HG02588 (cell line): ENCODE measurements around the gene SEMA3F.
"Not testable (repeated sequence)": the region's sequence is repeated elsewhere in the genome, so short reads cannot be mapped to it uniquely, and the experiment has no call there.

Source experiments
- ATAC-seq: cut with Tn5 transposase; IDR thresholded peaks from one replicate; pipeline ENCODE4 v1.9.1; 2021; ENCODE audit warnings: mild to moderate bottlenecking, moderate library complexity; ENCODE audit not compliant: unreplicated experiment

Gene SEMA3F

GRCh38 chr3:50227390-50228183, 72.5 kb downstream of the SEMA3F start:
- peak; percentile 84 for ATAC-seq

DNA sequence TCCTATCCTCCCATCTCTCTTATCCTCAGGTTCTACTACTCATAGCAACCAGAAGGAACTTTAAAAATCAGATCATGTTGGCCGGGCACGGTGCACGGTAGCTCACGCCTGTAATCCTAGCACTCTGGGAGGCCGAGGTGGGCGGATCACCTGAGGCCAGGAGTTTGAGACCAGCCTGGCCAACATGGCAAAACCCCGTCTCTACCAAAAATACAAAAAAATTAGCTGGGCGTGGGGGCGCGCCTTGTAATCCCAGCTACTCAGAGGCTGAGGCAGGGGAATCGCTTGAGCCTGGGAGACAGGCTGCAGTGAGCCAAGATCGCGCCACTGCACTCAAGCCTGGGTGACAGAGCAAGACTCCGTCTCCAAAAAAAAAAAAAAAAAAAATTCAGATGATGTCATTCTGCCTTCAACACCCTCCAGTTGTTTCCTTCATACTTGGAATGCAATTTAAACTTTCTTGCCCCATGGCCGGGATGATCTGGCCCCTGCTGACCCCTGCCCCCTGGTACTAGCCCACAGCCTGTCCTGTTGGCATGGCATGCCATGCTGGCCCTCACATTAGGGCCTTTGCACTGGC, 73.2 kb downstream of the SEMA3F start:
- ATAC-seq = not testable (repeated sequence)

- ATAC-seq = no peak
Observed at GRCh38 chr3:50229490-50229889, 74.4 kb downstream of the SEMA3F start.

DNA sequence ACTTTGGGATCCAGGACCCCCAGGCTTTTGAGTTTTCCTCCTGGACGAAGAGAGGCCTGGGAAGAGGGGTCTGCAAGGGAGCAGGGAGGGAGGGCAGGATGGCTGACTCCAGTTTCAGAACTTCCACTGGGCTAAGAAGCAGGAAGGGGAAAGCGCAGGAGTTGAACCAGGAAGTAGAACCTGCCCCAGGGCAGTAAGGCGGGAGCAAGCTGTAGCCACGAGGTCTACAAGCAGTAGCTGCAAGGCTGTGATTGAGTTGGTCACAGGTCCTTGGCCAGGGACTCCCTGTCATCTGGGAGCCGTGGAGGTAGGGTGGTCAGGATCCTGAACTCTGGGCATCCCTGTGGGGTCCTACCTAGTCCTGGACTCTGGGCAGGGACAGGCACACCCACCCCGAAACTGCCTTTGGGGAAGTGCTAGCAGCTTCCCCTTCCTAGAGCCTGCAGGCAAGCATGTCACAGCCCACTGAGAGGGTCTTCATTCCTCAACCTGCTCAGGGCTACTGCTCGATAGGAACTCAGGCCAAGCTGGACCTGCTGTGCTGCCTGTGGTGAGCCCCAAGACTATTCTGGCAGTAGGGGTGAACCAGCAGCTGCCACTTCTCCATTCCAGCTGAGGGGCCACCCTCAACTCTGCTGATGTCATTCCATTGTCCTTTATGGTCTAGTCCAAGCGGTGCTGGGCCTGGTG, 75.1 kb downstream of the SEMA3F start:
- ATAC-seq = no peak

DNA sequence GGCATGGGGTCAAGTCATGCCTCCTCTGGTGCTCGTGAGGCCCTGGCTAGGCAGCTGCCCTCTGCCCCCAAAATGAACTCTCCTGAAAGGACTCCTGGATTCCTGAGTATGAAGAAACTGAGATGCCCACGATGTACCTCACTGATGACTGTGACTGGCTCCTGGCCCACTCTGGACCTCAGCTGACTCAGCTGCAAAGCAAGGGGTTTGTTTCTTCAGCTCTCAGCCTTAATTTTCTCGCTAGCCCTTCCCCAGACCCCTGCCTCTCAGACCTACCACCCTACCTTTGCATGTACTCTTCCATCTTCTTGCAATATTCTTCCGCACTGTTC, 75.6 kb downstream of the SEMA3F start:
- ATAC-seq = no peak

DNA sequence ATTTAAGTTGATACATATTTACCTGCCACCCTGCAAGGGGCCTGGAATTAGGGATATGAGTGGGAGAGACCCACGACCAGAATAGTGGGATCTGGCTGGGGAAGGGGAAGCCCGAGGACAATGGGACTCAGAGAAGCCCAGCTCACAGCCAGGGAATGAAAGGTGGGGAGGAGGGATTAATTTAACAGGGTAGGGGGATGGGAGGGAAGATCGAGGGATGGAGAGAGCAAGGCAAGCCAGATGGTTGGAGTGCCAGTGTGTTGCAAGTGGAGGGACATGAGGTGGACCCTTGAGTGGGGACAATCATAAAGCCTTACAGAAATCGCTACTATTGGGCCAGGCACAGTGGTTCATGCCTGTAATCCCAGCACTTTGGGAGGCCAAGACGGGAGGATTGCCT, 76.5 kb downstream of the SEMA3F start:
- no peak for ATAC-seq

- no peak for ATAC-seq
Observed at GRCh38 chr3:50232303-50232702, 77.2 kb downstream of the SEMA3F start.

- ATAC-seq = no peak
Observed at GRCh38 chr3:50233176-50233575, 78.1 kb downstream of the SEMA3F start.

- ATAC-seq = peak; percentile 89
Observed at GRCh38 chr3:50235716-50236483, 80.8 kb downstream of the SEMA3F start, which contains the start of gene GNAI2. Gene GNAI2, plus strand, starts transcription at chr3:50236204. Its CDS starts 132 bp downstream, at chr3:50236336.

GRCh38 chr3:50236484-50237132, 81.5 kb downstream of the SEMA3F start:
- ATAC-seq = no peak

DNA sequence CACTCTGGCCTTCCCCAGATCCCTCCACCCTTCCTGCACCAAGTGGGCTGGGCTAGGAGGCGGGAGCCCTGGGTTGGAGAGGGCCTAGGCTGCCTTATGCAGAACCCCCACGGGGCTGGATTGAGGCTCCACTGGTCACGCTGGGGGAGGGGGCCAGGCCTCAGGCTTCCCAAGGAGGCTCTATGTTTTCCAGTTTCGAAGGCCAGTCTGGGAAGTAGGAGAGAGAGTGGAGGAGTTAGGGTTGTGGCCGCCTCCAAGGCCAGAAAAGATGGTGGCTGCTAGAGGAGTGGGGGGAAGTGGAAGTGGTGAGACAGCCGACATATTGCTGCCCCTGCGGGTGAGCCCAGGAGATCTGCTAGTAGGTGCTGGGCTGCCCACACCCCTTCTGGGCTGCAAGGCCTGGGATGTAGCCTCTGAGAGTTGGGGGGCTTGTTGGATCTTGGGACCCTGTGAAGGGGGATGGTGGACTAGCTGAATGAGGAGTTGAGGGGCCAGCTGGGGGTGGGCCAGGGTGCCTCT, 82.1 kb downstream of the SEMA3F start:
- no peak for ATAC-seq

GRCh38 chr3:50237754-50238548, 82.8 kb downstream of the SEMA3F start:
- peak; percentile 33 for ATAC-seq

GRCh38 chr3:50238549-50239026, 83.5 kb downstream of the SEMA3F start:
- no peak for ATAC-seq
